Lung (tissue), 12 donors: Measurements from ENCODE around the gene LSAMP. TPM values are rescaled to one million over a fixed set of nuclear protein-coding genes. Genes with fewer than 3 reads are reported as not detected.

Source experiments
- ATAC-seq: fragments of 200-7000 bp; cut with Tn5 transposase; one replicate; pipeline ENCODE4 v1.9.1; 2020; ENCODE audit warnings: moderate number of reproducible peaks; ENCODE audit not compliant: insufficient read depth, low FRiP score
- DNase-seq, 3 donors: peaks; one replicate each; pipeline ENCODE4 v3.0.0-alpha.2; 2013 to 2017
- H3K27ac ChIP-seq, 2 donors: one replicate each; pipeline ENCODE4 v1.5.1; 2013; ENCODE audit warnings: mild to moderate bottlenecking in 2 of 2, moderate library complexity in 2 of 2, control low read depth in 1 of 2, inconsistent platforms in 1 of 2, low read depth in 1 of 2, low read length in 1 of 2
- H3K27me3 ChIP-seq, 3 donors: one replicate each; pipeline ENCODE4 v1.5.1; 2013; ENCODE audit warnings: low read length in 2 of 3; ENCODE audit not compliant: control insufficient read depth in 3 of 3, insufficient read depth in 3 of 3
- H3K36me3 ChIP-seq, 4 donors: one replicate each; pipeline ENCODE4 v1.5.1; 2013; ENCODE audit warnings: low read length in 4 of 4, mild to moderate bottlenecking in 1 of 4, moderate library complexity in 1 of 4; ENCODE audit not compliant: control insufficient read depth in 4 of 4, insufficient read depth in 4 of 4
- H3K4me1 ChIP-seq, 5 donors: one replicate each; pipeline ENCODE4 v1.5.1; 2013; ENCODE audit warnings: low read length in 5 of 5, mild to moderate bottlenecking in 2 of 5, moderate library complexity in 1 of 5; ENCODE audit not compliant: control insufficient read depth in 5 of 5, insufficient read depth in 5 of 5
- H3K4me3 ChIP-seq: one replicate; pipeline ENCODE4 v1.5.1; 2013; ENCODE audit warnings: mild to moderate bottlenecking, control low read depth, moderate library complexity
- H3K9ac ChIP-seq, 2 donors: one replicate each; pipeline ENCODE4 v1.5.1; 2013; ENCODE audit warnings: low read length in 2 of 2, control low read depth in 1 of 2; ENCODE audit not compliant: insufficient read depth in 1 of 2
- H3K9me3 ChIP-seq, 4 donors: one replicate each; pipeline ENCODE4 v1.5.1; 2013; ENCODE audit warnings: low read length in 3 of 4, mild to moderate bottlenecking in 1 of 4, moderate library complexity in 1 of 4; ENCODE audit not compliant: control insufficient read depth in 4 of 4, insufficient read depth in 3 of 4
- CTCF ChIP-seq: IDR thresholded peaks from 2 replicates; pipeline ENCODE4 v1.5.1; 2012; ENCODE audit warnings: mild to moderate bottlenecking; ENCODE audit errors: control extremely low read depth, extremely low read depth
- WGBS, 2 donors: extraction: QIAGEN DNeasy Blood & Tissue Kit; methylation state at CpG; one replicate each; pipeline ENCODE4 v1.1.7; 2013; 5-methylcytosine and 5-hydroxymethylcytosine counted together
- polyA plus RNA-seq, 2 donors: library from polyadenylated mRNA; stranded (reverse); fragments of 200-250 nt; gene quantifications; one replicate each; pipeline ENCODE4 v1.2.1, GENCODE V29; 2013
- total RNA-seq, 2 donors: library from RNA; depleted of rRNA in 1 of 2; stranded (reverse); fragments of >200 nt in 1 of 2; gene quantifications; one replicate each; pipeline ENCODE4 v1.2.1, GENCODE V29; 2014 to 2021
- donor health status: control.
- donor health status: control.
- donor health status: Bipolar disorder and iron deficiency.
- donor health status: healthy.
- donor health status: DM: yes; HTN: yes; CAD: no.

LSAMP gene
- total and polyA plus RNA-seq, 4 donors = 1.6 to 21.9 (median 9.5) TPM

DNA sequence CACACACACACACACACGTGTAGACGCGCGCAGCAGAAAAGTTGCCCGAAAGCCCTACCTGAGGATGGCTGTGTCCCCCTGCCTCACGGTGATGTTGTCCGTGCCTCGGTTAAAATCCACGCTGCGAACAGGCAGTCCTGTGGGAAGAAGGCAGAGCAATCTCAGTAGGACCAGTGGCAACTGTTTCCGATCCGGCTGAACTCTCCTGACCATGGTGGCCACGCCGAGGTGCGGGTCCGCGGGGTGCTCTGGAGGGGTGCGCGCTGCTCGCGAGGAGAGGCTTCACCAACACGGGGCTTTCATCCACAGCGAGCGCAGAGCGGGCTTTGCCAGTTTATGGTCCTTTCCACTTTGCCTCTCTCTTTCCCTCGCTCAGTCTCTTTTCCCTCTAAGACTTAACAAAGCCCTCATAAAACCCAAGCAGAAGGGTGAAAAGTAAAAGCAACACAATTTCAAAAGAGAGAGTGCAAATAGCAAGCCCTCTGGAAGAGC, 422 bp downstream of the LSAMP start:
- WGBS, 2 donors = 3 to 4% methylated on average over 26 of the region's 26 CpGs
- peak in 2 of 3 donors; percentile 39 to 60 for DNase-seq
- TF ChIP-seq CTCF = no peak
- no peak overlapping the region for H3K27ac ChIP-seq
- H3K27me3 ChIP-seq = peaks cover 0 to 8% (median 0%) of the 10 kb centered on the region in 3 donors
- ATAC-seq = no peak
- peak overlapping the region; percentile 66 to 92 for H3K9ac ChIP-seq
- H3K4me3 ChIP-seq = peak overlapping the region; percentile 5
- H3K4me1 ChIP-seq = peaks cover 0 to 37% (median 4%) of the 10 kb centered on the region in 5 donors
- H3K9me3 ChIP-seq = no peaks in the 10 kb centered on the region
- H3K36me3 ChIP-seq = no peaks in the 10 kb centered on the region

DNA sequence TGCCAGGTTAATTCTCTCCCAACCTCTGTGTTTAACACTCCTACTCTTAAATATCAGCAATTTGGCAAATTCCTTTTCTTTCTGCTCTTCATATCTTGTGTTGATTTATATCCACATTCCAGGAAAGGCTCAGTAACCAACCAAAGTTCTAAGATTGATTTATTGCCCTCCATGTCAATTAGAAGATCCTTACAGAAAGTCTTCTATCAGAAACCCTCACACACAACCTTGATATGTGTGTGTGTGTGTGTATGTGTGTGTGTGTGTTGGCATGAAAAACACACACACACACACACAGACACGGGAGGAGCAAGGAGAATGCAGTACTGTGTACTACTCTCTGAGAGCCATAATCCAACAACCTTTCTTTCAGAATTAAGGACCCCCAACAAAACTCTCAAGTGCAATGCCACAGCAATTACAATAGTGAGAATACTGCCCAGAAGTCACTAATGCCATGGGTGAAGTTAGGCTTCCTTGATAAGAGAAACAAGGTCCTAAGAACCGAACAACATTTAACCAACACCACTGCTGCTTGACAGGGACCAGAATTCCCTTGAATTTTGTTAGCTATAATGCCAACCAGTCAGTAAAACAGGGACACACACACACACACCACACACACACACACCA, 1.1 kb downstream of the LSAMP start:
- peaks cover 0 to 32% (median 4%) of the 10 kb centered on the region in 5 donors for H3K4me1 ChIP-seq
- H3K9ac ChIP-seq = peak overlapping the region; percentile 66 to 92
- H3K4me3 ChIP-seq = no peak overlapping the region
- no peaks in the 10 kb centered on the region for H3K9me3 ChIP-seq
- ATAC-seq (no peak), DNase-seq (peak in 2 of 3 donors; percentile 48 to 51)
- H3K27me3 ChIP-seq = peaks cover 0 to 8% (median 0%) of the 10 kb centered on the region in 3 donors
- no peak for TF ChIP-seq CTCF
- no peaks in the 10 kb centered on the region for H3K36me3 ChIP-seq
- 6% methylated on average over 2 of the region's 2 CpGs for WGBS, 2 donors
- H3K27ac ChIP-seq = no peak overlapping the region

DNA sequence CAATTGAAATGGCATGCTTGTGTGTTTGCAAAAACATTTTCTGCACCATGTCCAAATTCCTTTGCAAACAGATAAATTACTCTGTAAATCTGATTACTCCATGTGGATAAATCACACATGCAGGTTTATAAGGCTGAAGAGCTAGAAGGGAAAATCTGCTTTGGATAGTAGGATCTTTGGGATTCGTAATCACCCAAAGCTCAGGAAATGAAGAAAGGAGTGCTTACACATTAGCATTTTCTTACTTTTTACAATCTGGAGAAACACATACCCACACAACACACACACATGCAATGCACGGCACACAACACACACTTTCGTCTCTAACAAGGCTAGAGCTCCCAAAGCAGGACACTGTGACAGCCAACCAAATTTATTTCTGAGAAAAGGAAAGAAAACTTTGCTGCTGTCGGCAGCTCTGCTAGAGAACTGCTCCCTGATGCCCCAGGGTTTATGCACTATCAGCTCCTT, 2.1 kb downstream of the LSAMP start:
- Histone ChIP-seq H3K4me1 (peaks cover 0 to 30% (median 4%) of the 10 kb centered on the region in 5 donors), H3K9ac (peak overlapping the region; percentile 22 to 92), H3K9me3 (no peaks in the 10 kb centered on the region), H3K36me3 (no peaks in the 10 kb centered on the region), H3K4me3 (no peak overlapping the region), H3K27ac (no peak overlapping the region), H3K27me3 (peaks cover 0 to 8% (median 0%) of the 10 kb centered on the region in 3 donors)
- TF ChIP-seq CTCF = no peak
- no peak for ATAC-seq
- 21 to 26% methylated on average over 4 of the region's 4 CpGs for WGBS, 2 donors
- DNase-seq = peak in 2 of 3 donors; percentile 55 to 59
